HG03565 (cell line): Measurements from ENCODE around the gene EXOC5.
"Not testable (repeated sequence)": the region's sequence is repeated elsewhere in the genome, so short reads cannot be mapped to it uniquely, and the experiment has no call there.

ENCODE experiments used
- ATAC-seq: cut with Tn5 transposase; IDR thresholded peaks from one replicate; pipeline ENCODE4 v1.9.1; 2021; ENCODE audit warnings: mild to moderate bottlenecking, moderate library complexity; ENCODE audit not compliant: unreplicated experiment

EXOC5 gene

GRCh38 chr14:57261604-57262003 is 7.1 kb downstream of the EXOC5 start:
- ATAC-seq: no peak

GRCh38 chr14:57259672-57260071 is 9.0 kb downstream of the EXOC5 start:
- no peak for ATAC-seq

GRCh38 chr14:57258221-57258620 is 10.5 kb downstream of the EXOC5 start:
- not testable (repeated sequence) for ATAC-seq

- ATAC-seq: no peak
Observed at GRCh38 chr14:57254884-57255283, 13.8 kb downstream of the EXOC5 start.

DNA sequence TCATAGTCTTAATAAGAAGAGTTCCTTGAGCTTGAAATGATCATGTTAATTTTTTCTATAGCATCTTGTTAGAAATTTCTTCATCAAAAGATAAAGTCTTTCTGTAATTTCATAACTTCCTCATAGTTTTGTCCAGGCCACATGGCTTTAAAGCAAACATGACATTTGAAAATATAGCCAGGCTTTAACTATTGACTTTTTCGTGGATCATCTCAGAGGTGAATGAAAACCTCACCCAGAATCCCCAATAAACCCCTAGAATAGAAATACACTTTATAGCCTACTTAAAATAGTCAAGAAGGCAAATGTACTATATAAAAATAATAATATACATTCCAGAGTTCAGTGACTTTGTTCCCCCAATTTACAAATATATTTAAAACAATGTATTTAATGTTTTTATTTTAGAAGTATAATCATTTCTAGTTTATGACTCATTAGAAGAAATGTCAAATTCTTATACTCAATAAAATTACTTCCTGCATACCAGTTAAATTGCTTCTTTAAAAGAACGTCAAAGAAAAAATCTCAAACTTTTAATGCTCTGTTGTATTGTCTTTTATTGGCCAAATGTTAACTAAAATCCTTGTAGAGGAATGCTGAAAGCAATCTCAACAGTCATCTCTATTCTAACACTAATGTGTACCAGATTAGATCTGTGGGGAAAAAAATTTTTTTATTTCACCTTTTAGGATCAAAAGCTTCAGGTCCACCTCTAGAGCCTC is 21.6 kb downstream of the EXOC5 start:
- no peak for ATAC-seq

- no peak for ATAC-seq
Observed at GRCh38 chr14:57245941-57246340, 22.8 kb downstream of the EXOC5 start.

GRCh38 chr14:57244106-57244505 is 24.6 kb downstream of the EXOC5 start:
- ATAC-seq: no peak

GRCh38 chr14:57243320-57243719 is 25.4 kb downstream of the EXOC5 start:
- no peak for ATAC-seq

- ATAC-seq: not testable (repeated sequence)
Observed at GRCh38 chr14:57240115-57240514, 28.6 kb downstream of the EXOC5 start.

DNA sequence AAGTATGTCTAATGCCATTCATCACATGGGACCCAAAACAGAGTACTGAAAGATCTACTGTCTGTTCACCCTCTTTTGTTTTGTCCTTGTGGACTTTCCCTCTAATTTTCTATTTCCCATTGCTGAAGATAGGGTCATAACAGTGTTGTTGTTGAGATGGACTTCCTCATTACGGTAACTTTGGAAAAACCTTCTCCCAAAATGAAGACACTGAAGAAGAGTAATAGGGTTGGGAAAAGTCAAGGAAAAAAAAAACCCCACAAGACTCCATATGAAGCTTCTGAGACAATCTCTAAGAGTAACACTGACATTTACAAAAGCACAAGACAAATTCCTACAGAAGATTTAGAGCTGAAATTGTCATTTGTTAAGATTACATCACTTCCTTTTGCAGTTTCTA is 36.7 kb downstream of the EXOC5 start:
- ATAC-seq: no peak

- not testable (repeated sequence) for ATAC-seq
Observed at GRCh38 chr14:57228320-57228719, 40.4 kb downstream of the EXOC5 start.

- ATAC-seq: no peak
Observed at GRCh38 chr14:57227083-57227482, 41.6 kb downstream of the EXOC5 start.

GRCh38 chr14:57221931-57222330 is 46.8 kb downstream of the EXOC5 start:
- no peak for ATAC-seq

GRCh38 chr14:57212919-57213318 is 55.8 kb downstream of the EXOC5 start:
- no peak for ATAC-seq

- ATAC-seq: no peak
Observed at GRCh38 chr14:57209561-57209960, 59.1 kb downstream of the EXOC5 start.

DNA sequence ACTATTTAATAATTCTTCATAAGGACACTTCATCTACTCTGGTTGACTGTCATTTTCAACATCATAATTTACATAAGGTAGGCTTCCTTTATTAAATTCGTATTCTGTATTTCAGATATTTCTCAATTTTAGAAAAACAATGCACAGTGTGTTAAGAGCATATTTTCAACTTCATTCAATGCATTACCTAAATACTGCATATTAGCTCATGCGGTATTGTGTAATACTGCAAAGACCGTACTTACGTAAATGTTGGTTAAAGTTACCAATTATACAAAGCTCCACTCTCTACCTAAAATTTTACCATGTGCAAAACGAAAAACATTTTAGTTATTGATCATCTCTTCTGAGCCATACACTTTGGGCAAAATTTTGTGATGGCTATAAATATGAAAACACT is 62.8 kb downstream of the EXOC5 start:
- ATAC-seq: no peak

DNA sequence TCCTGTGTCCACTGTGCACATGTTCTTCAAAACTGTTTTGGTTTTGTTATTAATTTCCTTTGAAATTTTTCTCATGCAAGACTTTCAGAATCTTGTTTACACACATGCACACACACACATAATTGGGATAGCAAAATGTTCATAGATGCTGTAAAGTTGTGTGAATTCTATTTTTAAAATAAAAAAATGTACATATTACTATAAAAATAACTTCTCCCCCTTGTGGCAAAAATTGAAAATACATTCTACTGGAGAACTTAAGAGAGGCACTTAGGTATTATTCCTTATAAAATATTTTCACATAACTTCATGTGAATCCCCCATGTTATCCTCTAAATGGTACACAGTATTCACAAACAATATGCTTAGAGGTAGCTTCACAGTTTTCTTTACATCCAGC is 66.0 kb downstream of the EXOC5 start:
- not testable (repeated sequence) for ATAC-seq

- no peak for ATAC-seq
Observed at GRCh38 chr14:57199921-57200320, 68.8 kb downstream of the EXOC5 start.

- no peak for ATAC-seq
Observed at GRCh38 chr14:57189070-57189469, 79.6 kb downstream of the EXOC5 start.

DNA sequence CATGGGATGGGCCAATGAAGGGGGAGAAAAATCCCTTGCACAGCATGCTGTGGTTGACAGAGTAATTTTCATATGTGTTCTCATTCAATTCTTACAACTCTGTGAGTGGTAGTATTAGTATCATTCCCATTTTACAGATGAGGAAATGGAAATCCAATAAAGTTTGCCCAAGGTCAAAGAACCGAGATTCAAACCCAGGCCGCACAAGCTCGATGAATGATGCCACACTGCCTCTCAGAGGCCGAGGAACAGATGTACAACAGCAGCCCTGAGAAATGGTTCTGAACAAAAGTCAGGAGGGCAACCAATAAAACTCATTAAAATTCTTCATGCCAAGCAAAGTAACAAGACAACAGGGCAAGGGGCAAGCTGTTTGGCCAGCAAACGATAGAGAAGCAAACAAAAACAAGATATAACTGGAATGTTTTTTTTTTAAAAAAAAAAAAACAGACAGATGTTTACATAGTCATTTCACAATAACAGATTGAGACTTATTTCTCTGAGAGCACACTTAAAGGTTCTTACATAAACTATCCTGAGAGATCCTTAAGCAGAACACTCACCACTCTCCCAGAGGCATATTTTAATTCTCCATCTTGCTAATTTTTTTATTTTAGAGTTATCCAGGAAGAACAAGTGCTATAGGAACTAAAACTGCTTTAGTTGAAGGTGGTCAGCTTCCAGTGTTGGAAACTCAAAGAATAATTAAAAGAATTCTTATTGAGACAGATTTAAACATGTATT is 85.8 kb downstream of the EXOC5 start:
- no peak for ATAC-seq

DNA sequence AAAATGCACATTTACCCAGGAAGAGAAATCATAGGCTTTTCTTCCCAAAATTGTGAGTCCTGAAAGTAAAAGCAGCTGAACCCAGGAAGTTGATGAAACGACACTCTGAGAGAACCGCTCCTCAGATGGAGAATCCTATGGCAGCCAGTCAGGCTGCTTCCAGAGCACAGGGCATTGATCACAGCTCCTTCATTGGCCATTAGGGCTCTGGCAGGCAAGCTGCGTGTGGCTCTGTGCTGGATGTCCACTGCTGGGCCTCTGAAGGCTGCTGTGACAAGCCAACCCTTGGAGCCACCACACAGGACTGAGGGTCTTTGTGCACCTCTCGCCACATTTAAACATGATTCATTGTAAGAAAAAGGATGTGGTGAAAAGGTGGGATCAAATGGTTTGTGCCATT is 89.4 kb downstream of the EXOC5 start:
- no peak for ATAC-seq

- ATAC-seq: no peak
Observed at GRCh38 chr14:57174466-57174865, 94.2 kb downstream of the EXOC5 start.
